Neural cell (in vitro differentiated cells): ENCODE measurements around the gene TBX22. TPM values are rescaled to one million over a fixed set of nuclear protein-coding genes. Genes with fewer than 3 reads are reported as not detected.

ENCODE experiments used
- H2AFZ ChIP-seq: fragments of 200-600, 300-800 bp; sonication (generic), shearing (Covaris generic); 2 replicates; pipeline ENCODE4 v1.6.0; 2014; ENCODE audit warnings: low read depth, mild to moderate bottlenecking, antibody characterized with exemption, low read length, moderate library complexity
- H3F3A ChIP-seq: fragments of 200-600 bp; shearing (Covaris generic); 2 replicates; pipeline ENCODE4 v1.6.1; 2016; ENCODE audit warnings: mild to moderate bottlenecking, moderate library complexity, mixed read lengths, antibody characterized with exemption, low read length; ENCODE audit not compliant: insufficient read depth, poor library complexity, severe bottlenecking
- H3K27ac ChIP-seq: fragments of 200-600, 300-800 bp; sonication (generic), shearing (Covaris generic); 2 replicates; pipeline ENCODE4 v1.5.1; 2014; ENCODE audit warnings: mild to moderate bottlenecking, low read length, moderate library complexity
- H3K27me3 ChIP-seq: fragments of 300-800, 200-600 bp; sonication (generic), shearing (Covaris generic); 2 replicates; pipeline ENCODE4 v1.6.0; 2014; ENCODE audit warnings: mild to moderate bottlenecking, low read depth, low read length, moderate library complexity; ENCODE audit not compliant: insufficient read depth
- H3K36me3 ChIP-seq: fragments of 300-800, 200-600 bp; sonication (generic), shearing (Covaris generic); 2 replicates; pipeline ENCODE4 v1.5.1; 2014; ENCODE audit warnings: mild to moderate bottlenecking, antibody characterized with exemption, low read length, moderate library complexity; ENCODE audit not compliant: insufficient read depth
- H3K4me2 ChIP-seq: fragments of 300-800, 200-600 bp; sonication (generic), shearing (Covaris generic); 2 replicates; pipeline ENCODE4 v1.6.0; 2014; ENCODE audit warnings: mild to moderate bottlenecking, low read length
- H3K4me3 ChIP-seq: fragments of 300-800, 200-600 bp; sonication (generic), shearing (Covaris generic); 2 replicates; pipeline ENCODE4 v1.5.1; 2014; ENCODE audit warnings: mild to moderate bottlenecking, low read length, moderate library complexity
- H3K79me2 ChIP-seq: fragments of 200-600 bp; shearing (Covaris generic); replicated peaks from 2 replicates; pipeline ENCODE4 v1.6.0; 2014; ENCODE audit warnings: mild to moderate bottlenecking, low read length, moderate library complexity; ENCODE audit not compliant: insufficient read depth
- H3K9ac ChIP-seq: fragments of 300-800, 200-600 bp; sonication (generic), shearing (Covaris generic); 2 replicates; pipeline ENCODE4 v1.6.1; 2016; ENCODE audit warnings: mild to moderate bottlenecking, low read length, mixed read lengths
- H3K9me2 ChIP-seq: fragments of 200-600 bp; shearing (Covaris generic); 2 replicates; pipeline ENCODE4 v1.6.1; 2016; ENCODE audit warnings: mild to moderate bottlenecking, low read length, mixed read lengths; ENCODE audit not compliant: insufficient read depth
- H3K9me3 ChIP-seq: fragments of 200-600, 300-800 bp; sonication (generic), shearing (Covaris generic); 2 replicates; pipeline ENCODE4 v1.6.1; 2016; ENCODE audit warnings: mild to moderate bottlenecking, mixed run types, low read length, moderate library complexity, mixed read lengths
- H4K20me1 ChIP-seq: fragments of 200-600 bp; shearing (Covaris generic); 2 replicates; pipeline ENCODE4 v1.6.1; 2016; ENCODE audit warnings: mild to moderate bottlenecking, mixed run types; ENCODE audit not compliant: insufficient read depth
- EP300 ChIP-seq: fragments of 450-650 bp; conservative IDR thresholded peaks from 2 replicates; pipeline ENCODE4 v1.6.1; 2014; ENCODE audit warnings: antibody characterized with exemption, mild to moderate bottlenecking, moderate library complexity; ENCODE audit not compliant: poor library complexity, severe bottlenecking
- EZH2 ChIP-seq: fragments of 200-600, 300-800 bp; shearing (Covaris generic), sonication (generic); IDR thresholded peaks from 2 replicates; pipeline ENCODE4 v1.6.1; 2014; ENCODE audit warnings: antibody characterized with exemption, low read length, borderline replicate concordance, mild to moderate bottlenecking; ENCODE audit not compliant: insufficient read depth, poor library complexity, severe bottlenecking
- MXI1 ChIP-seq: fragments of 450-650 bp; conservative IDR thresholded peaks from 2 replicates; pipeline ENCODE4 v1.6.1; 2014; ENCODE audit warnings: antibody characterized with exemption, mild to moderate bottlenecking; ENCODE audit not compliant: poor library complexity, severe bottlenecking
- POLR2AphosphoS5 ChIP-seq: IDR thresholded peaks from 2 replicates; pipeline ENCODE4 v1.6.1; 2012
- RAD21 ChIP-seq: fragments of 450-650 bp; conservative IDR thresholded peaks from 2 replicates; pipeline ENCODE4 v1.6.1; 2014; ENCODE audit warnings: antibody characterized with exemption, mild to moderate bottlenecking, moderate library complexity
- SMC3 ChIP-seq: fragments of 450-650 bp; conservative IDR thresholded peaks from 2 replicates; pipeline ENCODE4 v1.6.1; 2014; ENCODE audit warnings: antibody characterized with exemption, mild to moderate bottlenecking, moderate library complexity; ENCODE audit not compliant: poor library complexity
- TAF1 ChIP-seq: IDR thresholded peaks from 2 replicates; pipeline ENCODE4 v1.6.1; 2012; ENCODE audit warnings: low read depth
- polyA plus RNA-seq: library from polyadenylated mRNA; depleted of rRNA; stranded (reverse); fragments of >200 nt; gene quantifications from 2 replicates; pipeline ENCODE4 v1.2.3, GENCODE V29; 2014
- TF ChIP-seq, protein P1 (sequence below): fragments of 450-650 bp; IDR thresholded peaks from 2 replicates; pipeline ENCODE4 v1.5.1; 2014; ENCODE audit warnings: antibody characterized with exemption, mild to moderate bottlenecking, moderate library complexity; ENCODE audit not compliant: poor library complexity, severe bottlenecking
- TF ChIP-seq, protein P2 (sequence below): IDR thresholded peaks from 2 replicates; pipeline ENCODE4 v1.6.1; 2012; ENCODE audit warnings: borderline replicate concordance

TBX22 gene
- polyA plus RNA-seq, 1 donor from 2014 or later = not detected

DNA sequence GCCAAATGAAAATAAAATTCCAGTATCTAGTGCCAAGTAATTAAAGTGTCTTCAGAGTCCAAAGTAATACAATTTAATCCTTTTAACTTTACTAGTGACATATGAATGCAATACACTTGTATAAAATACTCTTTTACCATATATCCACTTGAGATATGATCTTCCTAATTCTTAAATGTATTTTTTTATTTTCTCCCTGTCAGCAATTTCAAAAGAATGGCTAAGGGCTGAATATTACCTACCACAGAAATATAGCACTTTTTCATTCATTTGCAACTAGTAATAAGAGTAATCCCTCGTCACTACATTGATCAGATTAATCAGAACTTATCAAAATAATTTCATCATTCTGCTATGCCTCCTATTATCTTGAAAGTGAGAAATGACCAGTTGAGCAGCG, 10.1 kb upstream of the TBX22 start:
- H3K79me2 ChIP-seq = no peaks in the 10 kb centered on the region
- no peak overlapping the region for H2AFZ ChIP-seq
- TF ChIP-seq EZH2 = no peak
- TF ChIP-seq MXI1 = no peak
- no peak for TF ChIP-seq EP300
- no peak for TF ChIP-seq RAD21
- no peak for TF ChIP-seq POLR2AphosphoS5
- TF ChIP-seq TAF1 = no peak
- TF ChIP-seq, protein P1, sequence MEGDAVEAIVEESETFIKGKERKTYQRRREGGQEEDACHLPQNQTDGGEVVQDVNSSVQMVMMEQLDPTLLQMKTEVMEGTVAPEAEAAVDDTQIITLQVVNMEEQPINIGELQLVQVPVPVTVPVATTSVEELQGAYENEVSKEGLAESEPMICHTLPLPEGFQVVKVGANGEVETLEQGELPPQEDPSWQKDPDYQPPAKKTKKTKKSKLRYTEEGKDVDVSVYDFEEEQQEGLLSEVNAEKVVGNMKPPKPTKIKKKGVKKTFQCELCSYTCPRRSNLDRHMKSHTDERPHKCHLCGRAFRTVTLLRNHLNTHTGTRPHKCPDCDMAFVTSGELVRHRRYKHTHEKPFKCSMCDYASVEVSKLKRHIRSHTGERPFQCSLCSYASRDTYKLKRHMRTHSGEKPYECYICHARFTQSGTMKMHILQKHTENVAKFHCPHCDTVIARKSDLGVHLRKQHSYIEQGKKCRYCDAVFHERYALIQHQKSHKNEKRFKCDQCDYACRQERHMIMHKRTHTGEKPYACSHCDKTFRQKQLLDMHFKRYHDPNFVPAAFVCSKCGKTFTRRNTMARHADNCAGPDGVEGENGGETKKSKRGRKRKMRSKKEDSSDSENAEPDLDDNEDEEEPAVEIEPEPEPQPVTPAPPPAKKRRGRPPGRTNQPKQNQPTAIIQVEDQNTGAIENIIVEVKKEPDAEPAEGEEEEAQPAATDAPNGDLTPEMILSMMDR = no peak
- no peak for TF ChIP-seq SMC3
- TF ChIP-seq, protein P2, sequence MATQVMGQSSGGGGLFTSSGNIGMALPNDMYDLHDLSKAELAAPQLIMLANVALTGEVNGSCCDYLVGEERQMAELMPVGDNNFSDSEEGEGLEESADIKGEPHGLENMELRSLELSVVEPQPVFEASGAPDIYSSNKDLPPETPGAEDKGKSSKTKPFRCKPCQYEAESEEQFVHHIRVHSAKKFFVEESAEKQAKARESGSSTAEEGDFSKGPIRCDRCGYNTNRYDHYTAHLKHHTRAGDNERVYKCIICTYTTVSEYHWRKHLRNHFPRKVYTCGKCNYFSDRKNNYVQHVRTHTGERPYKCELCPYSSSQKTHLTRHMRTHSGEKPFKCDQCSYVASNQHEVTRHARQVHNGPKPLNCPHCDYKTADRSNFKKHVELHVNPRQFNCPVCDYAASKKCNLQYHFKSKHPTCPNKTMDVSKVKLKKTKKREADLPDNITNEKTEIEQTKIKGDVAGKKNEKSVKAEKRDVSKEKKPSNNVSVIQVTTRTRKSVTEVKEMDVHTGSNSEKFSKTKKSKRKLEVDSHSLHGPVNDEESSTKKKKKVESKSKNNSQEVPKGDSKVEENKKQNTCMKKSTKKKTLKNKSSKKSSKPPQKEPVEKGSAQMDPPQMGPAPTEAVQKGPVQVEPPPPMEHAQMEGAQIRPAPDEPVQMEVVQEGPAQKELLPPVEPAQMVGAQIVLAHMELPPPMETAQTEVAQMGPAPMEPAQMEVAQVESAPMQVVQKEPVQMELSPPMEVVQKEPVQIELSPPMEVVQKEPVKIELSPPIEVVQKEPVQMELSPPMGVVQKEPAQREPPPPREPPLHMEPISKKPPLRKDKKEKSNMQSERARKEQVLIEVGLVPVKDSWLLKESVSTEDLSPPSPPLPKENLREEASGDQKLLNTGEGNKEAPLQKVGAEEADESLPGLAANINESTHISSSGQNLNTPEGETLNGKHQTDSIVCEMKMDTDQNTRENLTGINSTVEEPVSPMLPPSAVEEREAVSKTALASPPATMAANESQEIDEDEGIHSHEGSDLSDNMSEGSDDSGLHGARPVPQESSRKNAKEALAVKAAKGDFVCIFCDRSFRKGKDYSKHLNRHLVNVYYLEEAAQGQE = no peak
- H4K20me1 ChIP-seq = no peaks in the 10 kb centered on the region
- no peaks in the 10 kb centered on the region for H3K9me2 ChIP-seq
- H3K9me3 ChIP-seq = no peaks in the 10 kb centered on the region
- H3K36me3 ChIP-seq = no peaks in the 10 kb centered on the region
- H3K9ac ChIP-seq = no peak overlapping the region
- H3K4me2 ChIP-seq = no peak overlapping the region
- H3K27me3 ChIP-seq = no peaks in the 10 kb centered on the region
- H3K4me3 ChIP-seq = no peak overlapping the region
- H3F3A ChIP-seq = no peaks in the 10 kb centered on the region
- no peak overlapping the region for H3K27ac ChIP-seq

DNA sequence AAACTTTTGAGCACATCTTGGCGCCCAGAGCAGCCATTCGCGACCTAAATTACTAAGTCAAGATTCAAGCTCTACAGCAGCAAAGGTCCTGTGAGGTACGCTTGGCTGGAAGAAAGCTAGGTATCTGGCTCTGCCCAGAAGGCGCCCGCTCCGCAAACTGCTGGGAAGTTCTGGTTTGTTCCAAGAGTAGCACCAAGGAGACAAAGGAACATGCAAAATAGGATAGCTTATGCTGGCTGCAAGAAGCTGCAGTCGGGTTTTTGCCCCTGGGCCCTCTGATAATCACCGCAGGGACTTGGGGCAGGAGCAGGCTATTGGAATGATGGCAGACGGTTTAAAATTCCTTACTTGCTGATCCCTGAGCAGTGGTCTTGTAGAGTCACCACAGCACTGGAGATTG, 3.0 kb upstream of the TBX22 start:
- H3K27ac ChIP-seq = no peak overlapping the region
- TF ChIP-seq TAF1 = no peak
- no peak for TF ChIP-seq RAD21
- TF ChIP-seq POLR2AphosphoS5 = no peak
- TF ChIP-seq SMC3 = no peak
- no peak for TF ChIP-seq MXI1
- no peak for TF ChIP-seq EZH2
- TF ChIP-seq, protein P1 = no peak
- TF ChIP-seq EP300 = no peak
- TF ChIP-seq, protein P2 = no peak
- H3F3A ChIP-seq = no peaks in the 10 kb centered on the region
- no peak overlapping the region for H3K4me2 ChIP-seq
- H3K9ac ChIP-seq = no peak overlapping the region
- H3K9me3 ChIP-seq = no peaks in the 10 kb centered on the region
- no peaks in the 10 kb centered on the region for H3K27me3 ChIP-seq
- H2AFZ ChIP-seq = no peak overlapping the region
- H3K4me3 ChIP-seq = no peak overlapping the region
- H4K20me1 ChIP-seq = no peaks in the 10 kb centered on the region
- H3K36me3 ChIP-seq = no peaks in the 10 kb centered on the region
- H3K9me2 ChIP-seq = no peaks in the 10 kb centered on the region
- no peaks in the 10 kb centered on the region for H3K79me2 ChIP-seq
